ENCODE data around the gene LZTS2. TPM values are rescaled to one million over a fixed set of nuclear protein-coding genes. Genes with fewer than 3 reads are reported as not detected.
A peak's percentile ranks its signal among the peaks of the same experiment; 100 is the strongest.
"Not testable (repeated sequence)": the region's sequence is repeated elsewhere in the genome, so short reads cannot be mapped to it uniquely, and the experiment has no call there.

The LZTS2 gene, protein sequence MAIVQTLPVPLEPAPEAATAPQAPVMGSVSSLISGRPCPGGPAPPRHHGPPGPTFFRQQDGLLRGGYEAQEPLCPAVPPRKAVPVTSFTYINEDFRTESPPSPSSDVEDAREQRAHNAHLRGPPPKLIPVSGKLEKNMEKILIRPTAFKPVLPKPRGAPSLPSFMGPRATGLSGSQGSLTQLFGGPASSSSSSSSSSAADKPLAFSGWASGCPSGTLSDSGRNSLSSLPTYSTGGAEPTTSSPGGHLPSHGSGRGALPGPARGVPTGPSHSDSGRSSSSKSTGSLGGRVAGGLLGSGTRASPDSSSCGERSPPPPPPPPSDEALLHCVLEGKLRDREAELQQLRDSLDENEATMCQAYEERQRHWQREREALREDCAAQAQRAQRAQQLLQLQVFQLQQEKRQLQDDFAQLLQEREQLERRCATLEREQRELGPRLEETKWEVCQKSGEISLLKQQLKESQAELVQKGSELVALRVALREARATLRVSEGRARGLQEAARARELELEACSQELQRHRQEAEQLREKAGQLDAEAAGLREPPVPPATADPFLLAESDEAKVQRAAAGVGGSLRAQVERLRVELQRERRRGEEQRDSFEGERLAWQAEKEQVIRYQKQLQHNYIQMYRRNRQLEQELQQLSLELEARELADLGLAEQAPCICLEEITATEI
- 41.2 TPM for total RNA-seq

DNA sequence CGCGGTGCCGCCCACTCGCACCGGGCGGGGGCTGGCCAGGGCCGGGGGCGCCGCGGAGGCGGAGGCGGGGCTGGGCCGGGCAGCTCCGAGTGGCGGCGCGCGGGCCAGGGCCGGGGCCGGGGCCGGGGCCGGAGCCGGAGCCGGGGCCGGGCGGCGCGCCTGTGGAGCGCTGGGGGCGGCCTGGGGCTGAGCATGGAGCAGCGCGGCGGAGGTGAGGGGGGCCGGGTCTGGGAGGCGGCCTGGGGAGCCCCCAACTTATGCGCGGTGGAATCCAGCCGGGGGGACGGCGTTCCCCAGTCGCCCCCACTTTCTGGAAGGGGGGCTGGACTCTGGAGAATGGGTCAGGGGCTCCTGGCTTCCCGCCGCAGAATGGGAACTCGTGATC lies at the start of gene LZTS2:
LZTS2 (plus strand) TSS at position 67 of the 385 bp plus-strand sequence. CDS start 2,731 bp downstream, outside the sequence.
- no peak for DNase-seq (ENCODE audit: low read depth in 2 of 3, low spot score in 2 of 3)

DNA sequence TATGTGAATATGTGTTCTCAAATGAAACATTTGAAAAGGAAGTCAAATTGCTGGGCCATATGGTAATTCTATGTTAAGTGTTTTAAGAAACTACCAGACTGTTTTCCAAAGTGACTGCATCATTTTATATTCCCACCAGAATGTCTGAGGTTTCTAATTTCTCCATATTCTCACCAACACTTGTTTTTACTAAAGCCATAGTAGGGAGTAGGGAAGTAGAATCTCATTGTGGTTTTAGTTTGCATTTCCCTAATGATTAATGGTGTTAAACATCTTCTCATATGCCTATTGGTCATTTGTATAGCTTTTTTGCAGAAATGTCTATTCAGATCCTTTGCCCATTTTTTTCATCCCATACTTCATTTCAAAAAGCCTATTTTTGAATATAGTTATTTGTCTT lies 39.4 kb upstream of the LZTS2 start:
- DNase-seq (ENCODE audit: low read depth in 2 of 3, low spot score in 2 of 3), result no peak

DNA sequence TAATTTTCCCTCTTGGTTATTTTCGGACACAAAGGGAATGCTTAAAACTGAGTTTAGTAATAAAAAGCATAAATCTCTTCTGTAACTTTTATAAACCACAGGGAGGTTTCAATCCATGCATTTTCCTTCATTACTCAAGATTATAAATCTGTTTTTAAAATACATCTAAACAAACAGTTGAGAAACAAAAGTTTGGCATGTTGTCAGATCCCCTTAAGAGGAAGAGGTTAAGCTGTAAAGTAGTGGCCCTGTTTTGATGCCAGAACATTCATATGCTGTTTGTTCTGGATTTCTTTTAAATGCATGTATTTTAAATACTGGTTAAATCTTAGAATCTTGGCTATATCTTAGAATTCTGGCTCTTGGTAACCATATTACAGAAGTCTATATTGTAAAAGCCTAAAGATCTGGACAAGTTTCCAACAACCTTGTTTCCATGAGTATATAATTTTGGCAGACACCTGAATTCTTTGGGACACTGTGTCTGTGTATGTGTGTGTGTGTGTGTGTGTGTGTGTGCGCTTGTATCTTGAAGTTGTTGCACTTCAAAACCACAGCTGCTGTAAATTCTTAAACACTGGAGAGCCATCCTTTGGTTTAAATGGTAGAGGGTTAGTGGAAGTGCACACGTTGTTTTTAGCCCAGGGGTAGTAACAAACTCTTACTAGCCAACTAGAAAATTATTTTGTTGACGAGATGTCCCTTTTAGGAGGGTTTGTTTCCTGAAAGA lies 37.1 kb upstream of the LZTS2 start:
- DNase-seq (ENCODE audit: low read depth in 2 of 3, low spot score in 2 of 3), result no peak

DNA sequence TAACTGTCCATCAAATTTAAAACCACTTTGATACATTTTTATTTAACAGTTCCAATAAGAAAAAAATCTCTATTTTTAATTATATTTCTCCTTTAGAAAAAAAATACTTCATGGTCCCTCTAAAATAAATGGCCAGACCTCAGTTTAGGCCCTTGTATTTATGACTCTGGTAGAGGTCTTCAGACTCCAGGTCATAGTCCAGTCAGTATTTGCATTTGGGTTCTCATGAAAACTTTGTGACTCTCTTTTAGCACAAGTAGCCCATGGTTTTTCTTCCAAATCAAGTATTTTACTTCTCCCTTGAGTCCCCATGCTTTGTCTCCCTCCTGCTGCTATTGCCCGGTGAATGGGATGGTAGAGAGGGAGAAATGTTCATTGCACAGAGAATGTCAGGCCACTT lies 35.8 kb upstream of the LZTS2 start:
- no peak for DNase-seq (ENCODE audit: low read depth in 2 of 3, low spot score in 2 of 3)

DNA sequence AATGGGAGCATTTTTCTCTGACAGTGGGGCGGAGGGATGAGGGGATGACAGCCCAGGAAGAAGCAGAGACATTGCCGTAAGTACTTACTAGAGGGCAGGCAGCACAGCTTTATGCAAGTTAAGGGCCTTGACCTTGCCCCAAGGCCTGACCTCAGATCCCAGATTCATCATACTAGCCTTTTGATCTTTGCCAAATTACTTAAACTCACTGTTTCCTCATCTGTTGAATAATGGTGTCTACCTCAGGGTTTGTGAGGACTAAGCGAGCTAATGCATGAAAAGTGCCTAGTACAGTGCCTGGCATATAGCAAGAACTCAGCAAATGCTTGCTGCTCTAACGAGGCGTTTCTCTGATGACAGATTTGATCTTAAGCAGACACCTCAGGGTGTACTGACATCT lies 33.8 kb upstream of the LZTS2 start:
- DNase-seq (ENCODE audit: low read depth in 2 of 3, low spot score in 2 of 3), result no peak

DNA sequence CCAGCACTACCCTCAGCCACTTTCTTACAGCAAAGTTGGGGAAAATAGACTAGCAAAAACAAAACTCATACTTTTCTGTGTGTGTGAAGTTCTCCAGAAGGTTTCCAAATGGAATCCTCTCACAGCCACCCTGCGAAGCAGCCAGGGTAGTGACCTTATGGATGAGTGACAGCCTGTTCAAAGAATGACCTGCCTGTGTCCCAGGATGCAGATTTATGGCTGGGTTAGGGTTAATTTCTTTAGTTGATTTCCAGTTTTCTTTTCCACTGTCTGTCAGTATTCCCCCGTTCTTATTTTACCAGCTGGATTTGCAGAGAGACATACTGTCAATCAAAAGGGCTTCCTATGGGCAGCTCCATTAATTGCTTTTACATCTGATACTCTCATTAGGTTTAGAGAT lies 32.7 kb upstream of the LZTS2 start:
- no peak for DNase-seq (ENCODE audit: low read depth in 2 of 3, low spot score in 2 of 3)

DNA sequence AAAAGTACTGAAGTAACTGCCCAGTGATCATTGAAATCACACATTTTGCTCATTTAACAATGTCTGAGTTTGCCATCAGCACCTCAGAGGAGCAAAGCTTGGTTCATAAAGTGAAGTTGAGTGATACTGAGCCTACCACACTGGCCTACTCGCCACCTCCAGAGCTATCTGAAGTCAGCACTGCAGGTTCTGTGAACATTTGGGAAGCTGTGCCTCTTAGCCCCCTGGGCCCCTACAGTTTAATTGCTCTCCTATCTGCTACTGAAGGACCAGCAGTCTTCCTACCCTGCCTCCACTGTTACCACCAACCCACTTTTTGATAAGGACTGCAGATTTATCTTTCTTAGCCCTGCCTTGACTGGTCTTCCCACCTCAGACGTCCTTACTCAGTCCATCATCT lies 32.3 kb upstream of the LZTS2 start:
- DNase-seq (ENCODE audit: low read depth in 2 of 3, low spot score in 2 of 3), result no peak

DNA sequence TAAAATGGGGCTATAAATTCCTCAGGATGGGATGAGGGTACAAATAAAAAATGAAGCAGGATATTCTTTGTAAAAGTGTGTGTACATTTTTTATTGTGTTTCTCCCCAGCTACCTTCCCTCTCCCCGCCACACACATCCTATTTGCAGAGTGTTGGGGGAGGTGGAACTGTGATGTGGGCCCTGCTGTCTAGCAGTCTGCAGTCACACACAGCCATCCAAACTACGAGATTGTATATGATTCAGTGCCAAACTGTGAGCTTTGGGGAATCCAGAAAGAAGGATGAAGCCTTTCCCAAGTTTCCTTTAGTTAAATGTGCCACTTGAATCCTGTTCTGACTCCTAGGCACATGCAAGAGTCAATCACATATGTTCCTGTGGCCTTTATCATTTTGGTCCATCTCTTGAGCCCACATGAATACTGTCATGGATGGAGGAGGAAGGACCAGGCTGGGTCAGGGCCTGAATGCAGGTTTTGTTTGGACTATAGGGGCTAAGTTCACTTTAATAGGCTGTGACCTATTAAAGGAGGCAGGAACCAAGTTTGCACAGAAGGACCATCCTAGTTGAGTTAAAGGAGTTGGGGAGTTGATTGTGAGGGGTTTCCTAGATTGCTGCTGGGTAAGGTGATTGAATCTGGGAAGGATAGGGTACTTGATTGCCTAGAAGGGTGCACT lies 31.4 kb upstream of the LZTS2 start:
- no peak for DNase-seq (ENCODE audit: low read depth in 2 of 3, low spot score in 2 of 3)

DNA sequence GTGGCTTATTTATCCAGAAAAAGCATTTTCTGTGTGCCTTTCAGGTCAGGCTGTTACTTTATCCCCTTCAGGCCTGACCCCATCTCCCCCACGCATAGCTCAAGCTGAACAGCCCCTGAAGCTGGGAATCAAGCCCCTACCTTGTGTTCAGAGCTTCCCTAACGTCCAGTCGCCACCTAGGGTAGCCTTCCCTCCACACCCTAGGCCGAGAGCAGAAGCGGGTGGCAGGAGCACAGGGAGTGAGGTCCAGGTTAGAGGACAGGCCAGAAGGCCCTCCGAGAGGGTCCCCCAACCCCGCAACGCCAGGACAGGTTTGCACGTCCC lies 30.8 kb upstream of the LZTS2 start:
- DNase-seq (ENCODE audit: low read depth in 2 of 3, low spot score in 2 of 3), result no peak

DNA sequence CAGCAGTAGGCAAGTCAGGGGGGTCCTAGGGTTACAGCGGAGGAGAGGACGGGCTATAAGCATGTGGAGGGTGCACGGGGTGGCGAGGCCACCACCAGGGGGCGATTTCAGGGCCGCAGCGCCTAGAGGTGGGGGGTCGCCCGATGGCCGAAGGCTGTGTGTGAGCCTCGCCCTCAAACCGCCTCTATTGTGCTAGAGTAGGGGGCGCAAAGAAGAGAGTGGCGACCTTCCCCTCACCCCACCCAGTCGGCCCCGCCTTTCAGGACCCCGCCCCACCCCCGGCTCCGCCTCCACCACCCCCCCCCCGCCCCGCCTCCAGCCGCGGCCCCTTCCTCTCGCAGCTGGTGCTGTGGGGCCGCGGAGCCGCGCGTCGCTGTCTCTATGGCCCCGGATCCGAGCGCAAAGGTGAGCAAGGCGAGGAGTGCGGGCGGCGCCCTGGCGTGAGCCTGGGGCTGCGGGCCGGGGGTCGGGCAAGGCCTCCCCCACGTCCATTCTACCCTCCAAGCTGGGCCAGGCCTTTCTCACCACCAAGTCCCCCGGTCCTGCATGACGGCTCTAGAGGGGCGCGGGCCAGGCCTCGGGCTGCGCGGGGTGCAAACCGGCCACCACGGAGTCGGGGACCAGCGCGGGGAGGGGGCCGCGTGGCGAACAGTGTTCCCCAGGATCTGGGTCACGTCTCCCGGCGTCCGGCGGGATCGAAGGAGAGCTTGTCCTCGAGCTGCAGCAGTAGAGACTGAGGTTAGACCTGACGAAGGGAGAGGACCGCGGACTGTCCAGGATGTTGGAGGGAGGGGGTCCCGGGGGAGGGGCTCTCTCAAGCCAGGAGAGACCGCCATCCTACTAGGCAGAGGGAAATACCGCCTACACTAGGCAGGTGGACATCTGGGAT lies 30.2 kb upstream of the LZTS2 start, which contains the start of gene SEMA4G:
SEMA4G (plus strand) TSS at position 318 of the 889 bp plus-strand sequence. CDS start 3,409 bp downstream, outside the sequence.
- DNase-seq (ENCODE audit: low read depth in 2 of 3, low spot score in 2 of 3), result peak in 2 of 3 donors; percentile 54 to 60

DNA sequence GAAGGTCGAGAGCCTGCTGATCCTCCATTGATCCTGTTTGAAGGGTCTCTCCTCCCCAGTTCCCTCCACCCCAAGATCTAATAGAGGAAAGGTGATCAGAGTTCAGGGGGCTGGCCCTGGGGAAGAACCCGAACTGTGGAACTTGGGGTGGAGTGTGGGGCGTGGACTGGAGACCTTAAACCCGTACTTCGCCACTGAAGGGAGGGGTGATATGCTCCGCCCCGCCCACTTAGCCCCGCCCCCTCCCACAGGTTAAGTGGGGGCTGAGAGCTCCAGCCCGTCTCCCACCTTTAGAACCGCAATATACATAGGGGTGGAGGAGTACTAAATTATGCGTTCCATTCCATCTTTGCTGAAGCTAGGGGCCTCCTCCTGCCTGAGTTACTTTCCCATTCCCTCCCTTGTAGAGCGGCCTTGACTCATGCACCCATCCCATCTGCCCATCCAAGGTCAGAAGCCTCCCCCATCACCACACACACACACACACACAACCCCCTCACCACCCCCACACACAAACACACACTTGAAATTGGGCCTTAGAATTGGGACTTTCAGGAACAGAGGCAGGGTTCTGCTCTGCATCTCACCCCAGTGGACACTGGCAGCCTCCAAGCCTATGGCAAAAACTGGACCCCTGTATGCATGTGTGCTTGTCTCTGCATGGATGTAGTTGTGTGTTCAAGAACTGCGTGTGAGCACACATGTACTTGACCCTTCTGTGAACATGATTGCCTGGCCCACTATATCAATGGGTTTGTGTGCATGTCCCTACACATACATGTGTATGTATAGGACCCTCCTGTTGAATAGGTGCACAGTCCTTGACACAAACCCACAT lies 29.3 kb upstream of the LZTS2 start:
- DNase-seq (ENCODE audit: low read depth in 2 of 3, low spot score in 2 of 3), result peak in 2 of 3 donors; percentile 31 to 45

DNA sequence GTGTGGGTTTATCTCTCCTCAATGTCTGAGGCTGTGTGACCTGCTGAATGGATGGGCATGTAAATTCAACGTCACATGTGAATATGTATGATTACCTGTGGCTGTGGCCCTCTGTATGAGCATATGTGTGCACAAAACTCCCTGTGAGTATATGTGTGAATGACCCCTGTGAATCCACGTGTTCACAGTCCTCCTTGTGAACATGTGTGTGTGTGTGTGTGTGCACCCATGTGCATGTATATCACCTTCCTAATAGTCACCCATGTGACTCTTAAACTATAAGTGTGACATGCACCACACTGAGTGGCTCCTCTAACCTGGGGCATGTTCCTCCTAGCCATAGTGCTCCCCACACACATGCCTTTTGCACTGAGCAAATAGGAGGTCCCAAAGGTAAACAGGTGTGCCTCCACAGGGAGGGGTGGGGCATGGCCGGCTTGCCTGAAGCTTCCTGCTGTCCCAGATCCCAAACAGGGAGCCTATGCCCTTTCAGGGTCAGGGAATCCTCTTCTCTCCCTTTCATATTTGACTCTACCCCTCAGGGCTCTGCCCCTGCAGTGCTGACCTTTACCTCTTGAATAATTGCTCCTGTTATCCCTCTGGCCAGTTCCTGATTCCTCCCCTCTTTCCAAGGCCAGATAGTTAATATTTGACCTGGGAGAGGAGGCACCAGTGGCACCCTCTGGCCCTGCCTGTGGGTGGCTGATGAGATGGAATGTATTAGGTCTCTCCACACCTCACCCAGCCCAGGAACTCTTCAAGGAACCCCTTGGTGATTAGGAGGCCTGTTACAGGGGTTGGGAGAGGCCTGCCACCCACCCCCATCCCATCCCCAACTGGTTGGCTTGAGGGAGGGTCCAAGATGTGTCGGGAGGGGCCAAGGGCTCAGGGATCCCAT lies 28.4 kb upstream of the LZTS2 start:
- DNase-seq (ENCODE audit: low read depth in 2 of 3, low spot score in 2 of 3), result no peak

DNA sequence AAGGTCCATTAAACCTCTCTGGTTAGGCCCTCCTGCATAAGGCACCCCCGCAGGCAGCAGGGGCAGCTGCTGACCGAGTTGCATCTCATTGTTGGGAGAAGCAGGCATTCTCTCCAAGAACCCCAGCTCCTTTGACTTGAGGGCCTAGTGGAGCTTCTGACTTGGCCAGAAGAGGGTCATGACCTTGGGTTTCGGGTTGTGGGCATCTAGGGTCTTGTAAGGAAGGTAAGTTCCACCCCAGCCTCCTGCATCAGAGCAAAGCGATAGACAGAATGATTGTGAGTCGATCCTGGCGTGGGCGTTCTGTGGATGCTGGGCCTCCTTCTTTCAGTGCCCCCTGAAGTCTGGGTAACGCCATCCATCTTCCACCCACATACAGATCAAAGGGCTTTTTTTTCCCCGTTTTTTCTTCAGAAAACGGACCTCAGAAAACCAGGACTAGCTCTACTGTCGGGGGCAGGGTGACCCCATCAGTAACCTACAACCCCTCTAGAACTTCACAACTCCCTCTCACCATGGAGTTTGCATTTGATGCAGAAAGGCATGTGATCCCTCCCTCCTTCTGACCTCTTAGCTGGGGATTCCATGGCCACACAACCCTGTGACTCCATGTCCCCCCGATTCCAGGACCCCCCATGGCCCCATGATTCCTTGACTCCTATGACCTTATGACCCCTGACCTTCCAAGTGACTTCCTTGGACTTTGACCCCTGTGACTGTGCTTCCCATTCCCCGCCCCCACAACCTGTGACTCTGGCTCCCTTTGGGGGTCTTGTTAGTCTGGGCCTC lies 27.3 kb upstream of the LZTS2 start:
- no peak for DNase-seq (ENCODE audit: low read depth in 2 of 3, low spot score in 2 of 3)

DNA sequence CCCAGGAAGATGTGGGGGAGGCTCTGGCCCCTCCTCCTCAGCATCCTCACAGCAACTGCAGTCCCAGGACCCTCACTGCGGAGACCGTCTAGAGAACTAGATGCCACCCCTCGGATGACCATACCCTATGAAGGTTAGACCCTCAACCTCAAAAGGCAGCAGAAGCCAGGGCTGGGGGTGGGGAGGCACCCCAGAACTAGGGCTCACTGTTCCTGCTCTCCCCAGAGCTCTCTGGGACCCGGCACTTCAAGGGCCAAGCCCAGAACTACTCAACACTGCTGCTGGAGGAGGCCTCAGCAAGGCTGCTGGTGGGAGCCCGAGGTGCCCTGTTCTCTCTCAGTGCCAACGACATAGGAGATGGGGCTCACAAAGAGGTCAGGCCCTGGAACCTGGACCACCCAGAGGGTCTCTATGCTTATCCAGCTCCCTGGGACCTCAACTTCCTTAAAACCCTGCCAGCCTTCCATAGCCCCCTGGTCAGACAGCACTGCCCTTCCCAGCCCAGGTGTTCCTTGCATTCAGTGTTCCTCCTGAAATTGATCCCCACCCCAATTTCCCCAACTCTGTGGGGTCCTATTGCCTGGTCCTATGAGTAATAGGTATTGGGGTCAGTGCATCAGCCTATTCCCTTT lies 26.6 kb upstream of the LZTS2 start:
- DNase-seq (ENCODE audit: low read depth in 2 of 3, low spot score in 2 of 3), result no peak

DNA sequence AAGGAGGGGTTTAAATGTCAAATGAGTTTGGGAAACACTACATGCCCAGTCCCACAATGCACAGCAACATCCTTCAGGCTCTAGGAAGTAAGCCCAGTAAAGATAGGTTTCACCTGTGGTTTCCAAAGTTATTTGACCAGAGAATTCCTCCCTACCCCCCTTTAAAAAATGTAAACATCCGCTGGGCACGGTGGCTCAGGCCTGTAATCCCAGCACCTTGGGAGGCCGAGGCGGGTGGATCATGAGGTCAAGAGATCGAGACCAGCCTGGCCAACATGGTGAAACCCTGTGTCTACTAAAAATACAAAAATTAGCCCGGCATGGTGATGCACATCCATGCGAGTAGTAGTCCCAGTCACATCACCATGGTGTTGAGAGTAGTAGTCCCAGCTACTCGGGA lies 24.2 kb upstream of the LZTS2 start:
- not testable (repeated sequence) for DNase-seq (ENCODE audit: low read depth in 2 of 3, low spot score in 2 of 3)

DNA sequence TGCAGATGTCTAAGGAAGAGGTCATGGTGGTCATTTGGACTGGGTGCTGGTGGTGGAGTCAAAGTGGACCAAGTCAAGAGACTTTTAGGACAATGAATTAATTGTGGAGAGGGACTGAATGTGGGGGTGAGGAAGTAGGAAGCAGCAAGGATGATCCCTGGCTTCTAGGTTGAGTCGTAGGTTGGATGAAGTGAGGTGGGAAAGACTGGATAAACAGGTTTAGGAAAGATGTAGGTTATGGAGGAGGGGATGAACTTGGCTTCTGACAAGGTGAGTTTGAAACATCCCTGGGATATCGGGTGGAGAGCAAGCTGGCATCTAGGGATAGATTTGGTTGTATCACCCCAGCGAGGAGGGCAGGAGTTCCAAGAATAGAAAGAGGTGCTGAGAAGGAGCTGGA lies 22.7 kb upstream of the LZTS2 start:
- DNase-seq (ENCODE audit: low read depth in 2 of 3, low spot score in 2 of 3), result no peak

DNA sequence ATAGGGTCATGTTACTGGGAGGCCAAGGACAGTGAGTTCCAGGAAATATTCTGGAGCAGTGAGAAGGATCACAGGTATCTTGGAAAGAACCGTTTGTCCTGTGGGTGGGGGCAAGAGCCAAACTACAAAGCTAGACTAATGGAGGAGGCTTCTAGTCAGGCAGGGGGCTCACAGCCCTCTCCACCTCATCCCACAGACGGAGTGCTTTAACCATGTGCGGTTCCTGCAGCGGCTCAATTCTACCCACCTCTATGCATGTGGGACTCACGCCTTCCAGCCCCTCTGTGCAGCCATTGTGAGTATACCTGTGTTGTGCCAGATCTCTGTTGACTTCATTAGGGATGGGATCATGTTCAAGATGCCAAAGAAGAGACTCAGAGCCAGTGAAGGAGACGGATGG lies 22.2 kb upstream of the LZTS2 start:
- DNase-seq (ENCODE audit: low read depth in 2 of 3, low spot score in 2 of 3), result no peak
